DND-41 (cell line): ENCODE data around the gene AGAP1.

Source experiments
- ATAC-seq: fragments of 200-7000 bp; cut with Tn5 transposase; 3 replicates; pipeline ENCODE4 v1.9.1; 2021; ENCODE audit warnings: low read depth; ENCODE audit not compliant: insufficient read depth
- DNase-seq: peaks from one replicate; pipeline ENCODE4 v3.0.0-alpha.2; 2020
- H2AFZ ChIP-seq: 2 replicates; pipeline ENCODE4 v1.6.0; 2012; ENCODE audit warnings: low read depth, low read length
- H3K27ac ChIP-seq: 2 replicates; pipeline ENCODE4 v1.5.1; 2012; ENCODE audit warnings: low read length, inconsistent platforms
- H3K27me3 ChIP-seq: fragments of 200-600 bp; sonication (generic); 2 replicates; pipeline ENCODE4 v1.6.0; 2012; ENCODE audit warnings: low read length, mild to moderate bottlenecking, inconsistent platforms; ENCODE audit not compliant: insufficient read depth, poor library complexity
- H3K36me3 ChIP-seq: 2 replicates; pipeline ENCODE4 v1.5.1; 2012; ENCODE audit warnings: low read length, inconsistent platforms; ENCODE audit not compliant: insufficient read depth
- H3K4me1 ChIP-seq: 2 replicates; pipeline ENCODE4 v1.5.1; 2012; ENCODE audit warnings: mild to moderate bottlenecking, low read length; ENCODE audit not compliant: insufficient read depth
- H3K4me2 ChIP-seq: 2 replicates; pipeline ENCODE4 v1.6.0; 2012; ENCODE audit warnings: mild to moderate bottlenecking, moderate library complexity, low read length, inconsistent platforms; ENCODE audit not compliant: insufficient read depth
- H3K4me3 ChIP-seq, 2 experiments: fragments of 200-600 bp in 1 of 2; shearing (Covaris generic) in 1 of 2; 2 replicates each; pipeline ENCODE4 v1.5.1; 2012 to 2016; ENCODE audit warnings: inconsistent platforms in 2 of 2, low read length in 2 of 2, mild to moderate bottlenecking in 2 of 2, low read depth in 1 of 2, moderate library complexity in 1 of 2
- H3K79me2 ChIP-seq: 2 replicates; pipeline ENCODE4 v1.6.0; 2012; ENCODE audit warnings: low read length, inconsistent platforms; ENCODE audit not compliant: insufficient read depth
- H3K9ac ChIP-seq: 2 replicates; pipeline ENCODE4 v1.6.0; 2012; ENCODE audit warnings: low read depth, mild to moderate bottlenecking, inconsistent platforms, low read length, moderate library complexity
- H3K9me3 ChIP-seq: 2 replicates; pipeline ENCODE4 v1.5.1; 2012; ENCODE audit warnings: low read length, moderate library complexity, mild to moderate bottlenecking, inconsistent platforms; ENCODE audit not compliant: insufficient read depth, severe bottlenecking
- H4K20me1 ChIP-seq: 2 replicates; pipeline ENCODE4 v1.6.0; 2012; ENCODE audit warnings: low read length; ENCODE audit not compliant: insufficient read depth
- CTCF ChIP-seq: IDR thresholded peaks from 2 replicates; pipeline ENCODE4 v1.5.1; 2012; ENCODE audit warnings: borderline replicate concordance, low read length, moderate library complexity, mild to moderate bottlenecking; ENCODE audit not compliant: poor library complexity, severe bottlenecking; ENCODE audit errors: extremely low read depth
- EZH2 ChIP-seq: IDR thresholded peaks from 3 replicates; pipeline ENCODE4 v1.6.1; 2012; ENCODE audit warnings: borderline replicate concordance, low read depth, mild to moderate bottlenecking, moderate library complexity, low read length, inconsistent platforms; ENCODE audit not compliant: severe bottlenecking

The AGAP1 gene

GRCh38 chr2:235870515-235870914 lies 376.7 kb downstream of the AGAP1 start:
- H3K4me1 ChIP-seq: 0 out of 2 replicates have a peak, but pooled peaks cover 2% of the 10 kb centered on the region
- TF ChIP-seq EZH2 (no peak), CTCF (no peak)
- ATAC-seq (no peak), DNase-seq (no peak)
- no peaks in the 10 kb centered on the region for H3K79me2 ChIP-seq
- 0 out of 2 replicates have a peak, but pooled peaks cover 2% of the 10 kb centered on the region for H3K36me3 ChIP-seq
- H4K20me1 ChIP-seq: no peaks in the 10 kb centered on the region
- no peak overlapping the region for H3K4me2 ChIP-seq
- H3K27me3 ChIP-seq: no peaks in the 10 kb centered on the region
- H3K4me3 ChIP-seq: no peak overlapping the region
- H2AFZ ChIP-seq: no peak overlapping the region
- no peak overlapping the region for H3K27ac ChIP-seq
- no peak overlapping the region for H3K9ac ChIP-seq
- H3K9me3 ChIP-seq: peaks cover 9% of the 10 kb centered on the region

DNA sequence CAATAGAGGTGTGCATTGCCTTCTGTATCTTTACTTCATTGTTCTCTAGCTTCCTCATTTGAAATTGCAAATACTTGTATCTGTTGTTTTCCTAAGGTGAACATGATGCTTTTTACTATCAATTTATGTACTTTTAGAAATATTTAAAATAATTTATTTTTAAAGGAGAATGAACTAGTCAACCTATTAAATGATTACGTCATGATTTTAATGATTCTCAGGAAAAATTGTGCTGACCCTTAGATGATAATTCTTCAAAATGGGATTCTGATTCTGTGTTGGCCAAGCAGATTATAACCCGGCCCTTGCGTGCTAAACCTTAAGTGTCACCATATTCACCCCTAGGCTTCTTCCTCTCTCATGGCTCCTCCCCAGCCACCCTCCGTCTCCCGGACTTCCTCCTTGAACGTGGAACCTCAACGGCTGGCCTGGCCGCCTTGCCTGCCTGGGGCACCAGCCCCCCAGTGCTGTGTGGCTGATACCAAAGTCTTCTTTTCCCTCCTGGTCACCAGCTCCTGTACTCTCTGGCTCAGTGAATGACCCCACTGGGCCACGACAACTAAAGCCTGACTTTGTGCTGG lies 382.3 kb downstream of the AGAP1 start:
- Histone ChIP-seq H2AFZ (no peak overlapping the region), H4K20me1 (no peaks in the 10 kb centered on the region; the same call in 1 of the 2 replicates), H3K4me1 (no peaks in the 10 kb centered on the region), H3K27ac (no peak overlapping the region), H3K4me2 (no peak overlapping the region), H3K4me3 (no peak overlapping the region), H3K27me3 (no peaks in the 10 kb centered on the region), H3K79me2 (no peaks in the 10 kb centered on the region), H3K9ac (no peak overlapping the region), H3K9me3 (no peaks in the 10 kb centered on the region), H3K36me3 (no peaks in the 10 kb centered on the region)
- ATAC-seq (no peak), DNase-seq (no peak)
- TF ChIP-seq CTCF (no peak), EZH2 (no peak)

DNA sequence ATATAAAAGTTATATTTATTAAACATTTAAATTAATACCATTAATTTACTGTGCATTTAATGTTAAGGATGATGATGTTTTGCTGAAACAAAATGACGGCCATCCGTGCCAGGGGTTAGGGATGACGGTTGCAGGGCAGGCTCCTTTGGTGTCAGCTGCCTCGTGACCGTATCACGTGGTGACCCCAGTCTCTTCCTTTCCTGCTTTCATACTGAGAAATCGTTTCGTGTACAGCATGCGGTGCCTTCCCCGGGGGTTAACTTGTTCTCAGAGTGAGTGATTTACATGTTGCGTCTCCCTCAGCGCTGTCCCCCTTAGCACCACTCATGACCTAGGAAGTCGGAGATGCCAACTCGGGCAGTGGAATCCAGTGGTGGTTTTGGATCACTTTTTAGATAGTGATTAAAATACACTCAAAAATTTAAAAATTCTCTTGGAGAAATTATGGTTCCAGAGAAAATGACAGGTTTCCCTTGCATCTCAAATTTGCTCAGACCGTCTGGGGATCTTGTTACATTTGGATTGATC lies 383.5 kb downstream of the AGAP1 start:
- Histone ChIP-seq H3K4me3 (no peak overlapping the region), H2AFZ (no peak overlapping the region), H4K20me1 (no peaks in the 10 kb centered on the region; the same call in 1 of the 2 replicates), H3K9ac (no peak overlapping the region), H3K4me2 (no peak overlapping the region), H3K9me3 (no peaks in the 10 kb centered on the region), H3K27me3 (no peaks in the 10 kb centered on the region), H3K4me1 (no peaks in the 10 kb centered on the region), H3K27ac (no peak overlapping the region), H3K79me2 (no peaks in the 10 kb centered on the region), H3K36me3 (no peaks in the 10 kb centered on the region)
- ATAC-seq (no peak), DNase-seq (no peak)
- TF ChIP-seq CTCF (no peak), EZH2 (no peak)
